Stimulated activated CD4-positive, alpha-beta T cell treated with anti-CD3 and anti-CD28 coated beads, Interleukin-4, amount 100 ng/mL, for 24 hours (primary cell): Measurements from ENCODE around the gene SMIM11.
"Not testable (repeated sequence)": the region's sequence is repeated elsewhere in the genome, so short reads cannot be mapped to it uniquely, and the experiment has no call there.

Experiments
- DNase-seq: peaks from one replicate; pipeline ENCODE4 v3.0.0-alpha.2; 2020

Gene SMIM11

DNA sequence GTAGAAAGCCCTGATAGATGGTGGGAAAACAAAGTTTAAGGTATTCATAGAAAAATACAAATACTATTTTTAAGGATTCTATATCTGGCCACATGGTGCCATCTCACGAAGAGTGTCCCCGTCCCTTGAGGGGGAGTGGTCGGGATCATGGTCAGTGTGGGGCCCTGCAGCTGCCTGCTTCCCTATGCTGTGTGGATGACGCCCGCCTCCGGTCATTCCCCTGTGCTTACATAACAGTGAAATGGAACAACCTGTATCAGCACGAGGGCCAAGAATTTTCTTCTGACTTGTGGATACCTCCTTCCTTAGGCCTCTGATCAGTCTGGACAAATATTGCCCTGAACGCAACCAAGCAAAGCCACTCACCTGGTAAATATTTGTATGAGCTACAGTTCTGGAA, 52.0 kb downstream of the SMIM11 start:
- DNase-seq: not testable (repeated sequence)

DNA sequence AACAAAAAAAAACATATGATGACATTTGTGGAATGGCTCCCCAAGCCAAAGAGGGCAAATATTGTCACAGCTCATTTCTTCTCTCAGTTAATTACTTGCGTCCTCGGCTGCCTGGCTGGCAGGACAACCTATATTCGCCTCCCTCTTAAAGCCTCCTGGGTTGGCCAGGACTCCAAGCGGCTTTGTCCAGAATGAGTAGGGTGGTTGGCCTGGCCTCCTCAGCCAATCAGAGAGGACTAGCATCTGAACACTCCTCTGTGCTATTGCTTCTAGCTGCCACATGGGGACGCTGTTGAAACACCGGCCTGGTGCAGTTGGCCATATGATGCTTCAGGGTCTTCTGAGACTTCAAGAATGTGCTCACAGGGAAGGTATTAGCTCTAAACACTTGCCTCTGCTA, 53.1 kb downstream of the SMIM11 start:
- not testable (repeated sequence) for DNase-seq

DNA sequence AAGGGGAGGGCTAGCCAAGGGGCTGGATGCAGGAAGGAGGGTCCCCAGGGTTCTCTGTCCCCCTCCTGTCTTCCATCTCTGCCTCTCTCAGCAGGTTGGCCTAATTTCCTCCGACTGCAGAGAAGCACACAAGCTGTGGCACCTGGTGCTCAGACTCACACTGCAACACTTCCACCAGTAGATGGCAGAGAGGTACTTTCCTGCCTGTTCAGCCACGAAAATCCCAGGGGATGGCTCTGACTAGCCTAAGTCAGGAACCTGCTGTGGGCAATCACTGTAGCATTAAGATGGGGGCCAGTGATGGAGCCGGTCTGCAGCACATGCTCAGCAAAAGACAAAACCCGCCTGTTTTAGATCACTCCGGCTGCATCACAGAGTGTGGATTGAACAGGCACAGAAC, 54.4 kb downstream of the SMIM11 start:
- not testable (repeated sequence) for DNase-seq
